ENCODE data around the gene RUNX3. TPM values are rescaled to one million over a fixed set of nuclear protein-coding genes. Genes with fewer than 3 reads are reported as not detected.

Gene RUNX3
- total RNA-seq, 1 experiment from 2014 or later, result 1.5 TPM

- peaks cover 33% of the 10 kb centered on the region for H3K4me1 Mint-ChIP-seq
- ATAC-seq (no peak), DNase-seq (ENCODE audit: low spot score) (no peak)
- POLR2A ChIA-PET, result no interaction called here
- H3K9me3 Mint-ChIP-seq, result peaks cover 23% of the 10 kb centered on the region
- TF ChIP-seq ARID4B (CRISPR knock-in tag; IDR thresholded peaks at IDR 0.05; ENCODE audit: borderline replicate concordance), result no peak
- no peak for TF ChIP-seq USF1 (CRISPR knock-in tag; IDR thresholded peaks at IDR 0.05)
- no peak for TF ChIP-seq FOXK1 (CRISPR knock-in tag; IDR thresholded peaks at IDR 0.05)
- TF ChIP-seq JAZF1 (CRISPR knock-in tag; IDR thresholded peaks at IDR 0.05), result no peak
- TF ChIP-seq IRF2 (CRISPR knock-in tag; IDR thresholded peaks at IDR 0.05; ENCODE audit: borderline replicate concordance, low read depth), result no peak
- no peak for TF ChIP-seq ZNF317 (CRISPR knock-in tag; IDR thresholded peaks at IDR 0.05; ENCODE audit: borderline replicate concordance, low read depth)
- TF ChIP-seq E2F4 (CRISPR knock-in tag; IDR thresholded peaks at IDR 0.05; ENCODE audit: borderline replicate concordance, low read depth), result no peak
- peaks cover 4% of the 10 kb centered on the region for H3K27me3 Mint-ChIP-seq (ENCODE audit: low read depth)
- H3K36me3 Mint-ChIP-seq, result peaks cover 19% of the 10 kb centered on the region
- H3K27ac Mint-ChIP-seq, result peak overlapping the region; percentile 78; the same call in 1 of the 2 replicates
- CTCF ChIA-PET, result interaction anchor here (0.8 to 4.4 kb wide), 16 partner anchors 7 to 282 kb away, joined by 3 to 23 read pairs (median 5); partner anchors contain the start of gene RUNX3
- H3K4me3 Mint-ChIP-seq, result no peak overlapping the region
Observed at GRCh38 chr1:24970926-24971875, 41.1 kb upstream of the RUNX3 start.

- H3K9me3 Mint-ChIP-seq, result peaks cover 15% of the 10 kb centered on the region
- peak; percentile 72 for ATAC-seq
- POLR2A ChIA-PET, result no interaction called here
- TF ChIP-seq JAZF1 (CRISPR knock-in tag; IDR thresholded peaks at IDR 0.05), result no peak
- TF ChIP-seq ZNF138 (CRISPR knock-in tag; conservative IDR thresholded peaks at IDR 0.05), result no peak
- TF ChIP-seq ESRRA (CRISPR knock-in tag; IDR thresholded peaks at IDR 0.05; ENCODE audit: borderline replicate concordance), result no peak
- no peak for TF ChIP-seq ATF1 (CRISPR knock-in tag; IDR thresholded peaks at IDR 0.05)
- TF ChIP-seq NR3C1 (CRISPR knock-in tag; conservative IDR thresholded peaks at IDR 0.05; ENCODE audit: low read depth), result no peak
- no peak for TF ChIP-seq ZNF219 (CRISPR knock-in tag; IDR thresholded peaks at IDR 0.05; ENCODE audit: borderline replicate concordance)
- no peak for TF ChIP-seq FOXK1 (CRISPR knock-in tag; IDR thresholded peaks at IDR 0.05)
- no peak for TF ChIP-seq SMAD4 (CRISPR knock-in tag; IDR thresholded peaks at IDR 0.05)
- no peak for TF ChIP-seq CDX4 (CRISPR knock-in tag; IDR thresholded peaks at IDR 0.05; ENCODE audit: borderline replicate concordance)
- TF ChIP-seq RELA (CRISPR knock-in tag; IDR thresholded peaks at IDR 0.05; ENCODE audit: borderline replicate concordance), result no peak
- no peak for TF ChIP-seq GTF2I (CRISPR knock-in tag; conservative IDR thresholded peaks at IDR 0.05)
- no peak for TF ChIP-seq ATF2 (CRISPR knock-in tag; IDR thresholded peaks at IDR 0.05; ENCODE audit: borderline replicate concordance, low read depth)
- TF ChIP-seq NR1H2 (CRISPR knock-in tag; IDR thresholded peaks at IDR 0.05), result no peak
- no peak for TF ChIP-seq USF1 (CRISPR knock-in tag; IDR thresholded peaks at IDR 0.05)
- TF ChIP-seq RORB (CRISPR knock-in tag; IDR thresholded peaks at IDR 0.05), result no peak
- TF ChIP-seq ZNF416 (CRISPR knock-in tag; IDR thresholded peaks at IDR 0.05), result no peak
- TF ChIP-seq ZNF396 (CRISPR knock-in tag; IDR thresholded peaks at IDR 0.05; ENCODE audit: borderline replicate concordance), result no peak
- H3K27me3 Mint-ChIP-seq (ENCODE audit: low read depth), result peaks cover 3% of the 10 kb centered on the region
- CTCF ChIA-PET, result interaction anchor here (0.6 to 4.4 kb wide), 11 partner anchors 8 to 282 kb away, joined by 3 to 23 read pairs (median 5); partner anchors contain the start of gene RUNX3
- H3K4me1 Mint-ChIP-seq, result peaks cover 33% of the 10 kb centered on the region
- peaks cover 12% of the 10 kb centered on the region for H3K36me3 Mint-ChIP-seq
- peak; percentile 52 for DNase-seq (ENCODE audit: low spot score)
- H3K27ac Mint-ChIP-seq, result no peak overlapping the region
- no peak overlapping the region for H3K4me3 Mint-ChIP-seq
Observed at GRCh38 chr1:24970399-24970753, 40.3 kb upstream of the RUNX3 start.

Measured in WTC11 (cell line).